Fibroblast of skin of left quadriceps (primary cell): ENCODE data around the gene RNF123.

Source experiments
- DNase-seq, 2 experiments: peaks; one replicate each; pipeline ENCODE4 v3.0.0-alpha.2; 2013; ENCODE audit warnings: low read depth in 2 of 2

The RNF123 gene

GRCh38 chr3:49658711-49659110, 30.6 kb upstream of the RNF123 start:
- no peak for DNase-seq

- DNase-seq = no peak
These were observed 29.6 kb upstream of the RNF123 start for GRCh38 chr3:49659756-49660155.

- no peak for DNase-seq
These were observed 28.1 kb upstream of the RNF123 start for GRCh38 chr3:49661281-49661680.

GRCh38 chr3:49662021-49662420, 27.3 kb upstream of the RNF123 start:
- no peak for DNase-seq

GRCh38 chr3:49662720-49663413, 26.5 kb upstream of the RNF123 start:
- DNase-seq = no peak

- DNase-seq = no peak
These were observed 25.5 kb upstream of the RNF123 start for GRCh38 chr3:49663831-49664230.

GRCh38 chr3:49664300-49664699, 25.1 kb upstream of the RNF123 start:
- DNase-seq = no peak

- no peak for DNase-seq
These were observed 23.4 kb upstream of the RNF123 start for GRCh38 chr3:49665822-49666519.

- DNase-seq = peak in 1 of 2 experiments; percentile 6
These were observed 22.8 kb upstream of the RNF123 start for GRCh38 chr3:49666592-49666991.

GRCh38 chr3:49667701-49668413, 21.5 kb upstream of the RNF123 start:
- DNase-seq = no peak

- DNase-seq = no peak
These were observed 21.0 kb upstream of the RNF123 start for GRCh38 chr3:49668414-49668797.

GRCh38 chr3:49668861-49669260, 20.5 kb upstream of the RNF123 start:
- DNase-seq = no peak

- no peak for DNase-seq
These were observed 20.0 kb upstream of the RNF123 start for GRCh38 chr3:49669352-49669751.

GRCh38 chr3:49670940-49671290, 18.4 kb upstream of the RNF123 start:
- DNase-seq = no peak

GRCh38 chr3:49671291-49672288, 17.8 kb upstream of the RNF123 start:
- DNase-seq = peak; percentile 23 to 32

GRCh38 chr3:49673121-49673714, 16.1 kb upstream of the RNF123 start:
- DNase-seq = no peak

GRCh38 chr3:49673715-49674496, 15.5 kb upstream of the RNF123 start, which contains the start of gene APEH:
Gene APEH (plus strand): TSS chr3:49674351. CDS start chr3:49674402, 51 bp downstream.
- DNase-seq = peak; percentile 93

- no peak for DNase-seq
These were observed 14.8 kb upstream of the RNF123 start for GRCh38 chr3:49674497-49674983.

- no peak for DNase-seq
These were observed 13.4 kb upstream of the RNF123 start for GRCh38 chr3:49675912-49676311.
